Measurements from ENCODE around the gene PAGE5.

GRCh38 chrX:55264816-55265215, 44.7 kb downstream of the PAGE5 start, which contains the start of gene PAGE3:
- TF ChIP-seq CTCF (IDR thresholded peaks at IDR 0.05; ENCODE audit: insufficient read depth, low read length) (no peak), GABPA (IDR thresholded peaks at IDR 0.05; ENCODE audit: low read depth) (no peak), REST (IDR thresholded peaks at IDR 0.05; ENCODE audit: insufficient replicate concordance, low read depth) (no peak), POLR2AphosphoS5 (IDR thresholded peaks at IDR 0.05; ENCODE audit: low read depth) (no peak), SPI1 (IDR thresholded peaks at IDR 0.05; ENCODE audit: borderline replicate concordance, low read depth) (no peak)

Measured in HL-60 (cell line).